Measurements from ENCODE around the gene SFMBT1. TPM values are rescaled to one million over a fixed set of nuclear protein-coding genes. Genes with fewer than 3 reads are reported as not detected.

SFMBT1 gene
- total and polyA plus RNA-seq, 2 donors (not counting 1 experiment from before 2014, with no cell fraction given) = 3.7 to 5.6 TPM

GRCh38 chr3:52894756-52895155, 151.1 kb downstream of the SFMBT1 start:
- H3K36me3 ChIP-seq (ENCODE audit: control insufficient read depth, insufficient read depth, low read length) = no peaks in the 10 kb centered on the region
- DNase-seq (ENCODE audit: low read depth in 2 of 2) = no peak
- peaks cover 10% of the 10 kb centered on the region for H3K4me1 ChIP-seq (ENCODE audit: control insufficient read depth, extremely low read depth, insufficient read depth, low read length)
- no peaks in the 10 kb centered on the region for H3K9me3 ChIP-seq (ENCODE audit: control insufficient read depth, insufficient read depth, low read depth, low read length)
- no peak overlapping the region for H2AFZ ChIP-seq (ENCODE audit: low read length)
- H3K27me3 ChIP-seq (ENCODE audit: control insufficient read depth, insufficient read depth, low read length) = no peaks in the 10 kb centered on the region
- TF ChIP-seq EZH2 (IDR thresholded peaks at IDR 0.05; ENCODE audit: low read length, missing control alignments) = no peak
- TF ChIP-seq CTCF (conservative IDR thresholded peaks at IDR 0.05 in 1 of 2, IDR thresholded peaks at IDR 0.05 in 1 of 2; ENCODE audit: low read depth in 1 of 2, low read length in 2 of 2) = no peak
- H3K9ac ChIP-seq (ENCODE audit: insufficient read depth, low read length) = no peak overlapping the region
- H4K20me1 ChIP-seq (ENCODE audit: control insufficient read depth, extremely low read depth, insufficient read depth, low read length) = no peaks in the 10 kb centered on the region
- no peak overlapping the region for H3K4me3 ChIP-seq (replicated peaks in 1 of 4; ENCODE audit: control extremely low read depth in 1 of 4, insufficient read depth in 1 of 4, low read depth in 3 of 4, low read length in 4 of 4)
- H3K4me2 ChIP-seq (ENCODE audit: extremely low read depth, insufficient read depth, low read length) = no peak overlapping the region
- peaks cover 10% of the 10 kb centered on the region for H3K79me2 ChIP-seq (ENCODE audit: control insufficient read depth, insufficient read depth, low read length)
- no peak overlapping the region for H3K27ac ChIP-seq (ENCODE audit: insufficient read depth, low read length)

DNA sequence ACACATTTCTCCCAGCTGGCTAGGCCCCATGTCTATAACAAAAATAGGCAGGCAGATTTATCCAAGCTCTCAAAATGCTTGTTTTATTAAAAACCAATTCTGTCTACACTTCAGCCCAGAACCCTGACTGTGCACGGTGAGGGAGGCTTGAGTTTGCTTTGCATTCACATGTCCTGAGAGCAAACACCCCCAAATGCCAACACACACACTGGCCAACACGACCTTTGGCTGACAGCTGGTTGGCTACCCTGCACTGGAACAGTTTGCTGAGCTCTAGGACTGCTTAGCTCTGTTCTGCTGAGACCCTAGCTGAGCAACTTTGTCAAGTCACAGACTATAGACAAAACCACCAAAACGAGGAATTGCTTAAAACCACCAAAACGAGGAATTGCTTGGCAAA, 152.2 kb downstream of the SFMBT1 start:
- Histone ChIP-seq H3K9ac (ENCODE audit: insufficient read depth, low read length) (no peak overlapping the region), H3K4me1 (ENCODE audit: control insufficient read depth, extremely low read depth, insufficient read depth, low read length) (peaks cover 10% of the 10 kb centered on the region), H3K9me3 (ENCODE audit: control insufficient read depth, insufficient read depth, low read depth, low read length) (no peaks in the 10 kb centered on the region), H3K4me3 (replicated peaks in 1 of 4; ENCODE audit: control extremely low read depth in 1 of 4, insufficient read depth in 1 of 4, low read depth in 3 of 4, low read length in 4 of 4) (peak overlapping the region in 1 of 4 experiments; percentile 41), H3K4me2 (ENCODE audit: extremely low read depth, insufficient read depth, low read length) (peak overlapping the region; percentile 79), H3K27ac (ENCODE audit: insufficient read depth, low read length) (peak overlapping the region; percentile 39), H2AFZ (ENCODE audit: low read length) (no peak overlapping the region), H4K20me1 (ENCODE audit: control insufficient read depth, extremely low read depth, insufficient read depth, low read length) (no peaks in the 10 kb centered on the region), H3K79me2 (ENCODE audit: control insufficient read depth, insufficient read depth, low read length) (peaks cover 16% of the 10 kb centered on the region), H3K27me3 (ENCODE audit: control insufficient read depth, insufficient read depth, low read length) (no peaks in the 10 kb centered on the region), H3K36me3 (ENCODE audit: control insufficient read depth, insufficient read depth, low read length) (no peaks in the 10 kb centered on the region)
- no peak for DNase-seq (ENCODE audit: low read depth in 2 of 2)
- TF ChIP-seq CTCF (conservative IDR thresholded peaks at IDR 0.05 in 1 of 2, IDR thresholded peaks at IDR 0.05 in 1 of 2; ENCODE audit: low read depth in 1 of 2, low read length in 2 of 2) = no peak
- TF ChIP-seq EZH2 (IDR thresholded peaks at IDR 0.05; ENCODE audit: low read length, missing control alignments) = no peak

DNA sequence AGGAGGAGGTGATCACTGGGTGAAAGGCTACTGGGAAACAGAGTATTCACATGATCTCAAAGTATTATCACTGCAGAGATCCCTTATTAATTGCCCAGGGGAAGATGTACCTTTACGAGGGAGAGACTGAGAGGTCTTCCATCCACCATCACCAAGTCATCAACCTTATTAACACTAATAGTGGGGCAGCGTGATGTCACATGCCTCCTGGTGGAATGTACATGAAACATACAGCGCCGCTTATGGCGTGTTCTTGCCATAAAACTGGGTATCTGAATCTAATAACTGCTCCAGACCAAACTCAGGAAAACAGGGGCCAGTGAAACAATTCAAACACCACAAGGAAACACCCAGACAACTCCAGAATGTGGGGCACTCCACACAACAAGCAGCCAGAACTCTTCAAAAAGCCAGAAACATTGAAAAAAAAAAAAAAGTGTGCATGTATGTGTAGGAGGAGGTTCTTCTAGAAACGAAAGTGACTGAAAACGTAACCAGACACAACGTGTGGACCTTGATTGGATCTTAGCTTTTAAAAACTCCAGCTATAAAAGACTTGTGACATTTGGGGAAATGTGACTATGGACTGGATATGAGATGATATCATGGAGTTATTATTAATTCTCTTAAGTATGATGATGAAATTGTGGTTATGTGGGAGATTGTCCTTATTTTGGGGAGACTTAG, 153.1 kb downstream of the SFMBT1 start:
- Histone ChIP-seq H3K27me3 (ENCODE audit: control insufficient read depth, insufficient read depth, low read length) (no peaks in the 10 kb centered on the region), H3K4me1 (ENCODE audit: control insufficient read depth, extremely low read depth, insufficient read depth, low read length) (peaks cover 10% of the 10 kb centered on the region), H3K4me2 (ENCODE audit: extremely low read depth, insufficient read depth, low read length) (peak overlapping the region; percentile 79), H3K27ac (ENCODE audit: insufficient read depth, low read length) (no peak overlapping the region), H3K9ac (ENCODE audit: insufficient read depth, low read length) (no peak overlapping the region), H3K9me3 (ENCODE audit: control insufficient read depth, insufficient read depth, low read depth, low read length) (no peaks in the 10 kb centered on the region), H3K79me2 (ENCODE audit: control insufficient read depth, insufficient read depth, low read length) (peaks cover 19% of the 10 kb centered on the region), H3K36me3 (ENCODE audit: control insufficient read depth, insufficient read depth, low read length) (no peaks in the 10 kb centered on the region), H2AFZ (ENCODE audit: low read length) (no peak overlapping the region), H3K4me3 (replicated peaks in 1 of 4; ENCODE audit: control extremely low read depth in 1 of 4, insufficient read depth in 1 of 4, low read depth in 3 of 4, low read length in 4 of 4) (peak overlapping the region in 2 of 4 experiments; percentile 9 to 41), H4K20me1 (ENCODE audit: control insufficient read depth, extremely low read depth, insufficient read depth, low read length) (no peaks in the 10 kb centered on the region)
- TF ChIP-seq CTCF (conservative IDR thresholded peaks at IDR 0.05 in 1 of 2, IDR thresholded peaks at IDR 0.05 in 1 of 2; ENCODE audit: low read depth in 1 of 2, low read length in 2 of 2) (no peak), EZH2 (IDR thresholded peaks at IDR 0.05; ENCODE audit: low read length, missing control alignments) (no peak)
- no peak for DNase-seq (ENCODE audit: low read depth in 2 of 2)
